ENCODE measurements around the gene MTF1.

Gene MTF1

GRCh38 chr1:37825506-37825905 is 33.9 kb downstream of the MTF1 start:
- no peak for DNase-seq

DNA sequence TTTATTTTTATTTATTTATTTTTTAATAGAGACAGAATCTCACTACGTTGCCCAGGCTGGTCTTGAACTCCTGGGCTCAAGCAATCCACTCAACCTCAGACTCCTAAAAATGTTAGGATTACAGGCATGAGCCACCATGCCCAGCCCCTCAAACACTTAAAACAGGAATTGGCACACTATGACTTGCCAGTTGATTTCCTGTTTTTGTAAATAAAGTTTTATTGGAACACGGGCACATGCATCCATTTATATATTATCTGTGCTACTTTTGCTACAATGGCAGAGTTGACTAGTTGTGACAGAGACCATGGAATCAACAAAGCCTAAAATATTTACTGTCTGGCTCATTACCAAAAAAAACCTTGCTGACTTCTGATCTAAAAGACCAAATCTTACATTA is 35.4 kb downstream of the MTF1 start:
- no peak for DNase-seq

DNA sequence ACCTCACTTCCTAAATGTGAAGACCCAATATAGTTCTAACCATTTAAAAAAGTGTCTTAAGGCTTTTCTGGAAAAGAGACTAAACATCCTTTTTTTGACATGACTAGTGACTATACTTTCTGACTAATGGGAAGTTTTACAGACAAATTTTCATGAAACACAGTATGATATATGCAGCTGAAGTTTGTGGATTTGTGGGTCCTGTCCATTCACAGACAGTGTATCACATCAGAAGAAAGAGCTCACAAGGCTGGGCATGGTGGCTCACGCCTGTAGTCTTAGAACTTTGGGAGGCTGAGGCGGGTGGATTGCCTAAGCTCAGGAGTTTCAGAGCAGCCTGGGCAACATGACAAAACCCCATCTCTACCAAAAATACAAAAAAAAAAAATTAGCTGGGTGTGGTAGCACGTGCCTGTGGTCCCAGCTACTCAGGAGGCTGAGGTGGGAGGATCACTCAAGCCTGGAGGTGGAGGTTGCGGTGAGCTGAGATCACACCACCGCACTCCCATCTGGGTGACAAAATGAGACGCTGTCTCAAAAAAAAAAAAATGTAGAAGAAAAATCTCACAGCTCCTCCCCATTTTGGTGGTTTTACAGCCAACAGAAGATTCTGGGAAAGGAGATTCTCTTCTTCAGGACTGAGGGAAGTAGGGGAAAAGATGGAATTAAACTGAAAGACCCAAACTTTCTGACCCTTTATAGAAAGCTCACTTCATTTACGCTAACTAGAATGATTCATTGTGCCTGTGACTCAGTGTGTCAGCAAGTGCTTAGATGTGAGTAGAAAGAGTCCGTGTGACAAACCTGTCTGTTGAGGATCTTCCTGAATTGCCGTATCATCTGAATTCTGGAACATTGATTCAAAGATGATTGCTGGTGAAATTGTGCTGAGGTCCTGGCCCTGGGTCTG is 36.2 kb downstream of the MTF1 start:
- DNase-seq, result no peak

DNA sequence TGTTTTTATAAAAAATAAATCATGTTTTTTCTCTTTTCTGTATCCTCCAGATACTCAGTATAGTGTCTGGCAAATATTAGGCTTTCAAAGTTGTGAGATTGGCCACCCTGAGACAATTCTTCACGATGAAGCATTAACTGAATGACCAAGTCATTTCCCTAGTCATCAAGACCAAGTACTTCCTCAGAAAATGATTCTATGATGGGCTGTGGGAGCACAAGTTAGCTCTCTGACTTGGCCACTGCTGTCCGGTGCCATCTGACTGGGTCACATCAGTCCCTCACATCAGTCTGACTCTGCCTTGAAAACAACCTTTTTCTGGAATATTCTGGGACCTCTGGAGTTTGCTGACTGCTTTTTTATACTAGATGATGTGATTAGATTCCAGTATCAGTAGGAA is 37.9 kb downstream of the MTF1 start:
- DNase-seq, result no peak

- DNase-seq, result no peak
Observed at GRCh38 chr1:37817481-37817880, 41.9 kb downstream of the MTF1 start.

DNA sequence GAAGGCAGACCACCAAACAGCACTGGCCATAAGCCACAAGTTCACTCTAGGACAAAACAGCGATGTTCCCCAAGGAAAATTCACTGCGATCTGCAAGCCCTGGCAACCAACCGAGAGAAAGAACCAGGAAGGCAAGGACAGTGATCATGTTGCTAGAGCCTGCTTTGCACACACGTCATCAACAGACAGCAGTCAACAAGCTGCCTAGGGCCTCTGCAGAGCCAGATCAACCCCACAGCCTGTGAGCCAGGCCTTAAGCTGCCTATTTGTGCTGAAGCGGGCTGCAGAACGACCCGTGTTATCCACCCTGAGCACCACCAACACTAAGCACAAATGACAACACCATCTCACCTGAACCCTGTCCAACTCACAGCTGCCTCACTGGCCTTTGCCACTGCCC is 45.1 kb downstream of the MTF1 start:
- DNase-seq, result no peak

DNA sequence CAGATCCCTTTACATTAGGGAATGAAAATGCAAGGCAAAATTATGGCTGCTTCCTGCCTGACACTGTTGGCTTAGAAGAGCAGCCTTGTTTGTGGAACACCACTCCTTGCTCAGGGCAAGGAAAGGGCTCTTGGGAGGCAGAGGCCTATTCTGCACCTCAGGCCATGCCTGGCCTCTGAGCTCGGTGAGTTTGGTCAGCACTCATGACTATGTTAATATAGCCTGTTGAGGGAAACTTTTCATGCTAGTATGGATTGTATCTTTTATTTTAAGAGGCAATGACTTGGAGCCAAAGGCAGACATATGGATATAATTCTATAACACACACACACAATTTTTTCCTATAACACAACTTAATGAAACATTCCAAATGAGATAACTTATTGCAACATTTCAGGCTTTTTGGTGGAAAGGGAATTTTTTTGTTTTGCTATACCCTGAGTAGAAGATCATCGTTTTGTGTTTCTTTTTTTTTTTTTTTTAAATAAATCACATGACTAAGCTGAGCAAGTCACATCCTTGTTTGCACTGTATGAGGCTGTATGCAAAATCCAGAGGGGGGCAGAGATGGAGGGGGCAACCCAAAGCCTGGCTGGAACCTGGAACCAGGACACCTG is 45.8 kb downstream of the MTF1 start:
- DNase-seq, result no peak

DNA sequence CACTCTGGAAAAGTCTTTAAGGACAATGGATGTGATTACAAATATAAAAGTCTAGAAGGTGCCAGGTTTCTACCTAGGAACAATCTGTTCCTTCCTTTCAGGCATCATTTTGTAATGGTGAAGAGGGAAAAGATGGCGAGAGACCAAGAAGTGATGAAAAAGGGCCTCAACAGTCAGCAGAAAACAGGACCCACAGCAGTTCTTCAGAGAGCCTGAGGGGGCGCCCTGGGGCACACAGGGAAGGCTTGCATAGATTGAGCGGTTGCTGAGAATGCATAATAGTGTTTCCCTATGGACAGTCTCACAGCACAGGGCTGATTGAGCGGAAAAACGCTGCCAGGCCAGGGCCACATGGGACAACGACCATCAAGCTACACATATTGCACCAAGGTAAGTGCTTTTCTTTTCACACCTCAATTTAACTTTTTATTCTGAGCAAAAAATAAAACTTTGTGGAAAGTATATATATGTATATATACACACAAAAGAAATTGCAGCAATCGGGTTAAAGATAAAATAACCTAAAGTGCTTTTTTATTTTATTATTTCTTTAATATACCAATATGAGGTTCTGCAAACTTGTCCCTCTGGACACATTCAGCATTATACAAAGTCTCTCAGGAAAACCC is 48.3 kb downstream of the MTF1 start:
- DNase-seq, result peak; percentile 44

- DNase-seq, result no peak
Observed at GRCh38 chr1:37809942-37810341, 49.5 kb downstream of the MTF1 start.

DNA sequence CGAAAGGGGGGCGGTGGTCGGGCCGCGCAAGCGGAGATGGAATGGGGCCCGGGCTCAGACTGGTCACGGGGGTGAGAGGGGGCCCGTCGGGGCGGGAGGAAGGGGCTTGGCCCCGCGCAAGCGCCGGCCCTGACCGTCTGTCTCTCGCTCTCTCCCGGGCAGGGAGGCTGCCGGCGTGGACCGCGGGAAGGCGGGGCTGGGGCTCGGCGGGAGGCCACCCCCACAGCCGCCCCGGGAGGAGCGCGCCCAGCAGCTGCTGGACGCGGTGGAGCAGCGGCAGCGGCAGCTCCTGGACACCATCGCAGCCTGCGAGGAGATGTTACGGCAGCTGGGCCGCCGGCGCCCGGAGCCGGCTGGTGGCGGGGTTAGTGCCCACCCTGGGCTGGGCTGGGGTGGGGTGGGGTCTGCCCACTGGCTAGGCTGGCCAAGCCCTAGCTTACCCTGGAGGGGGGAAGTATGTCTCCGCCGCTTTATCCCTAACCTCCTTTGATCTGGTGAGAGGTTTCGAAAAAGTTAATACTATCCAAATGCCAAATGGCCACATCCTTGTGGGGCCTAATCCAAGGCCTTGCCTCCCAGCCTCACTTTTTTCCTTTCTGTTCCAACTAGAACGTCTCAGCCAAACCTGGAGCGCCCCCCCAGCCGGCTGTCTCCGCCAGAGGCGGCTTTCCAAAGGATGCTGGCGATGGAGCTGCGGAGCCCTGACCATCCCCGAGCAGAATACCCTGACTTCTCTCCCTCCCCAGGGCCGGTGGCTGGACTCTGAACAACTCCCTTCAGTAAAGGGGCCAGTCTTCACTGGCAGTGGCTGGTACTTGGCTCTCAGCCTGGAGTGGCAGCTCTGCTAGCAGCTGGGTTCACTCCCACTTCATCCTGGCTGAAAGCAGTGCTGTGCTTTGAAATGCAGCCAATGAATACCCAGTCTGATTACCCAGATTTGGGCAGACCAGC is 50.7 kb downstream of the MTF1 start:
- peak; percentile 13 for DNase-seq

DNA sequence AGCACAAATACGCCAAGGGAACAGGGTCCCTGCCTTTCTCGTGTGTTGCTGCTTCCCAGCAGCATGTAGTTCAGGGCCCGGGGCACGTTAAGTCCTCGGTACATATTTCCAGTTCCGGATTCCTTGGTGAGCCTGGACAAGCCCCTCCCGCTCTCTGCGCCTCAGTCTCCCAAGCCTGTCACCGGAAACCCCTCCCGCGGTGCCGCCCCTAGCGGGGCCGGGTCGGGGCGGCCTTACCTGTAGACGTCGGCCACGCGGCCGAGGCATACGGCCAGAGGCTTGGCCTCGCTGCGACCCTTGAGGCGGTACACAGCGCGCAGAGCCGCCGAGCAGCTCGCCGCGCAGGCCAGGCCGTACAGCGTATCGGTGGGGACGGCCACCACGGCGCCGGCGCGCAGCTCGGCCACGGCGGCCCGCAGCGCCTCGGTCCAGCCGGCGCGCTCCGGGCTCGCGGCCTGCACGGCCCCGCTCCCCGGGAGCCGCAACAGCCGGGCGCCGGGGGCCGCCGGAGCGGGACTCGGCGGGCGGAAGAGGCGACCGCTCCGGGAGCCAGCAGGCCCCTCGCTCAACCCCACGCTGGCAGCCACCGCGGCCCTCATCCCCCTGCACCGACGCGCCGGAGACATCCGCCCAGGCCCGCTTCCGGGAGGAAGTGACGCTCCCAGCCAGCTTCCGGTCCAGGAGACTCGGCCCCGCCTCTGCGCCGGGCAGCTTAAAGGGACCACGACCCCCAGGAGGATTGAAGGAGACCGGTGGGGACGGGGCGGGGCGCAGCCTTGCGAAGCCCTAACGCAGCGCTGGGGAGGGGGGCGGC is 51.6 kb downstream of the MTF1 start, which contains the start of the genes C1orf122 and YRDC:
Gene C1orf122 (plus strand): TSS at position 236 of the 814 bp plus-strand sequence. CDS start 615 bp downstream, outside the sequence.
Gene YRDC (minus strand): TSS at position 654 of the 814 bp plus-strand sequence. CDS start 28 bp downstream, at position 626.
- DNase-seq, result peak; percentile 79

DNA sequence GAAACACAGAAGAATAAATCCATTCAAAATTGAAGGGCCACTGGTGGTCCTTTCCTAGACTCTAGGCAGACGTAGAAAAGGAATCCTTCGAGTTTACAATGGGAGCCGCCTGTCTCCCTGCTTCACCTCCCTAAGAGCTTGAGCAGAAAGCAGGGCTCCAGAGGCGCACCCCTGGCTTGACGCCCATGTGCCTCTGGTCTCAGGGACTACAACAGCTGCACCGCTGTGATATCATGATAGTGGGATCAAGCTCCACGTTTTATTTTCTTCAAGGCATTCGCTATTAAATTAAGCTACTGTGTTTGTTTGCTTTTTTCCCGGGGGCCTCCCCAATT is 52.2 kb downstream of the MTF1 start:
- DNase-seq, result no peak

DNA sequence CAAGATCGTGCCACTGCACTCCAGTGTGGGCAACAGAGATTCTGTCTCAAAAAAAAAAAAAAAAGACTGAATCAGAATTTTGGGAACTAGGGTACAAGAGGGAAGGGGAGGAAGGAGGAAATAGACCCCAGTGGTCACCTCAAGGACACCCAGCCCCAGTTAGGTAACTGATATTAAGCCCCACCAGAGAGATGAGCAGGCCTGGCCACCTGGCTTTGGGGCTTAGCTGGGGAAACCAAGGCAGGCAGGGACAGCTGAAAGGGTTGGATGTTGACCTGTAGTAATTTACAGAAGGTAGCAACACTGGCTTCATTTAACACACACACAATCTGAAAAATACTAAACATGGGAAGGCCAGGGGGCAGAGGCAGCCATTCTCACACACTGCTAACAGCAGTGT is 57.0 kb downstream of the MTF1 start:
- no peak for DNase-seq

DNA sequence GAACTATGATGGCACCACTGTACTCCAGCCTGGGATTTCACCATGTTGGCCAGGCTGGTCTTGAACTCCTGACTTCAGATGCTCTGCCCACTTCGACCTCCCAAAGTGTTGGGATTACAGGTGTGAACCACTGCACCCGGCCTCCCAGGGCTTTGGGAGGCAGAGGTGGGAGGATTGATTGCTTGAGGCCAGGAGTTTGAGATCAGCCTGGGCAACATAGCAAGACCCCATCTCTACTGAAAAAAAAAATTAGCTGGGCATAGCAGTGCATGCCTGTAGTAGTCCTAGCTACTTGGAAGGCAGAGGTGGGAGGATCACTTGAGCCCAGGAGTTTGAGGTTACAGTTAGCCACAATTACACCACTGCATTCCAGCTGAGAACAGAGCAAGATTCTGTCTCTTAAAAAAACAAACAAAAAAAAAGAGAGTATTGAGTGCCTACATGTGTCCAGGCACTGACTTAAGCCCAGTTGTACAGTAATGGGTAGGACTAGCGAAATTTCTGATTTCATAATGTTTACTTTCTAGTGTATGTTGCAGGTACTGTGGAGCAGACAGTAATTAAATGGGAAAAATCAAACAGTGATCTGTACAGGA is 61.5 kb downstream of the MTF1 start:
- peak; percentile 19 for DNase-seq

GRCh38 chr1:37795340-37796125 is 63.9 kb downstream of the MTF1 start:
- DNase-seq, result peak; percentile 45

- DNase-seq, result no peak
Observed at GRCh38 chr1:37794372-37795339, 64.7 kb downstream of the MTF1 start.

- DNase-seq, result peak; percentile 15
Observed at GRCh38 chr1:37793773-37794371, 65.5 kb downstream of the MTF1 start, which contains the start of gene MANEAL. MANEAL (plus strand) TSS chr1:37793847; CDS start chr1:37794183, 336 bp downstream.

DNA sequence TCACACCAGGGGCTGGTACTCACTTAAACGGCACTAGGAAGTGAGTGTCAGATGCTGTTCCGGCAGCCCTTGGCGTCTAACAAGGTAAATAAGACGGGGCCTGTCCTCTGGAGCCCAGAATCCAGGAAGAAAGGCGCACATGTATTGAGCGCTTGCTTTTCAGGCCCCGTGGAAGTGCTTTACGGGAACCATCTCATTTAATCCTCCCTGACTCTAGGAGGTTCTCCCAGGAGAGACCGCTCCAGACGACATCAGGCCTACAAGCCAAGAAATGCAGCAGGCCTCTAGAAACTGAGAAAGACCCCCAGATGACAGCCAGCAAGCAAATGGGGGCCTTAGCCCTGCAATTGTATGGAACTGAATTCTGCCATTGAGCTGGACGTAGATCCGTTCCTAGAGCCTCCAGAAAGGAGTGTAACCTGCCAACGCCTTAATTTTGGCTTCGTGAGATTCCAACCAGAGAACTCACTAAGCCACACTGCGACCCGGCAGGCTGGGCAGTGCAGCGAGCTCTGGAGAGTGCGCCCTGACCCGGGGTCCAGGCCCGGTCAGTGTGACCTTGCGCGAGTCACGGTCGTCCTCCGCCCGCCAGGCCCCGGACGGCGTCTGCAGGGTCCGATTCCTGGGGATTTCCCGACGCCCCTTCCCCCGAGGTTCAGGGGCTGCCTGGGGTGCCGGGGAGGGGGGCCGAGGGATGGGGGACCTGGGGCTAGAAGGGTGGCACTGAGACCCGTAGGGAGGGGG is 66.3 kb downstream of the MTF1 start:
- no peak for DNase-seq

Data from kidney glomerular epithelial cell (primary cell).